IPS-18c (cell line): Measurements from ENCODE around the gene OR2D3.
"Not testable (repeated sequence)": the region's sequence is repeated elsewhere in the genome, so short reads cannot be mapped to it uniquely, and the experiment has no call there.

ENCODE experiments used
- H3K4me3 ChIP-seq: 2 replicates; pipeline ENCODE4 v1.7.0; 2013; ENCODE audit warnings: low read depth, mild to moderate bottlenecking, low read length, moderate library complexity; ENCODE audit not compliant: insufficient read depth
- H3K9me3 ChIP-seq: one replicate; pipeline ENCODE4 v1.6.1; 2013; ENCODE audit warnings: mild to moderate bottlenecking, low read length, moderate library complexity; ENCODE audit not compliant: control insufficient read depth, insufficient read depth

Gene OR2D3

GRCh38 chr11:6925007-6925577 lies 4.3 kb downstream of the OR2D3 start:
- Histone ChIP-seq H3K9me3 (no peaks in the 10 kb centered on the region), H3K4me3 (no peak overlapping the region)

DNA sequence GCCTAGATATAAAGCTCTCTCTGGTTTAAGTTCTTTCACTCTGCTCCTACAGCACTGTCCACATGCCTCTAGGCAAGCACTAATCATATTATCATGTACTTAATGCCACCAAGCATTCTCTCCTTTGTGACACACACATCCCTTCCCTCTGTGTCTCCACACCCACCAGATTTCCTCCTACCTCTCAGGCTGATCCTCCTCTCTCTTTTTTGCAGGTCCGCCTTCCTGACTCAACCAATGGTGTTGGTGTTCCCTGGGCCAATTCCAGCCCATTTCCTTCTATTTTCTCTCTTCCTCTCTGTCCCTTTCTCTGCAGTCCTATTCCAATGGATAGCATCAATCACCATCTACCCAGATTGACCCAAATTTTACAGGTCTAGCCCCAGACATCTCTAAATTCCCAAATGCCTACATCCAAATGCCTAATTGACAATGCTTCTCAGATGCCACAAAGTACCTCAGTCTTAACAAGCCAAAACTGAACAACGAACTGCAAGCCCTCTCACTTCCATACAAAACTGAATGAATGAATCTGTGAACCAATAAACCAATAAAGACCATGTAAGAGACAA lies 4.9 kb downstream of the OR2D3 start:
- H3K9me3 ChIP-seq, result no peaks in the 10 kb centered on the region
- peak overlapping the region; percentile 97 for H3K4me3 ChIP-seq

GRCh38 chr11:6926208-6927029 lies 5.6 kb downstream of the OR2D3 start, which contains the start of gene ZNF215:
ZNF215 (plus strand) TSS chr11:6926426; CDS start chr11:6932273, 5,847 bp downstream.
- Histone ChIP-seq H3K4me3 (peak within 1 kb of the TSS; percentile 97), H3K9me3 (no peaks in the 10 kb centered on the region)

DNA sequence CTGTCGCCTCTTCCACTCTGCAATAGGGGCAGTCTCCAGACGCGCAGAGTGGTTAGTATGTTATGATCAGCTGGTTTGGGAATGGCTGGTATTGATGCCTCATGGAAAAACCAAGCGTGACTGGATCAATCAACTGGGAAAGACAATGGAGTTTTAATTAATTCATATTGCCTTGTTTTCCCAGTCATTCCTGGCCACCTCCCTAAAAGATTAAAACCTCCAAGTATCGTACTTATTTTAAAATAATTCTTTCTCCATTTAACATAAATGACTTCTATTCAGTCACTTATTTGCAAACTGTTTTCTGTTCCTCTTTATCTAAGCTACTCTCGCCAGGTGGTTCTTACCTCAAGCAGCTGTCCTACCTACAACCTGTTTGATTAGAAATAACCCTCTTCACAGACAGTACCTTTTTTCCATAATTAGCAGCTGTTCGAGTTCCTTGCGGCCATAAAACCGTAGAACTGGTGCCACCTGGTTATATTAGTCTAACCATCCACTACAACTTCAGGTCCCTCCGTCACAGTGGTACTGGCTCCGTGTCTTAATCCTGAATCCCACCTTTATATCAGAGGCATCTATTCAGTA lies 6.3 kb downstream of the OR2D3 start:
- no peaks in the 10 kb centered on the region for H3K9me3 ChIP-seq
- peak overlapping the region; percentile 97 for H3K4me3 ChIP-seq

GRCh38 chr11:6928916-6929315 lies 8.1 kb downstream of the OR2D3 start:
- H3K9me3 ChIP-seq, result no peaks in the 10 kb centered on the region
- no peak overlapping the region for H3K4me3 ChIP-seq

- H3K4me3 ChIP-seq, result no peak overlapping the region
These were observed 10.4 kb downstream of the OR2D3 start for GRCh38 chr11:6931146-6931713.

DNA sequence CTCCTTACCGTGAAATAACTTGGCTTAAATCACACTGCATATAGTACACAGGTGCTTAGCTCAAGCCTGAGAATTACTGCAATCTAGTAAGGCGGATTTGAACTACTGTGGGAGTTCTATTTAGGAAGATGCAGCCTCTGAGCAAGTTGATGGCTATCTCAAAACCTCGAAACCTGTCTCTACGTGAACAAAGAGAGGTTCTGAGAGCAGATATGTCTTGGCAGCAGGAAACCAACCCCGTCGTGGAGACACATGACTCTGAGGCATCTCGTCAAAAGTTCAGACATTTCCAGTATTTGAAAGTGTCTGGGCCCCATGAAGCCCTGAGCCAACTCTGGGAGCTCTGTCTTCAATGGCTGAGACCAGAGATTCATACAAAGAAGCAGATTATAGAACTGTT lies 11.3 kb downstream of the OR2D3 start:
- Histone ChIP-seq H3K4me3 (no peak overlapping the region), H3K9me3 (no peaks in the 10 kb centered on the region)

More at GRCh38 chr11:6931146-6931713, 10.4 kb downstream of the OR2D3 start:
- H3K9me3 ChIP-seq, result no peaks in the 10 kb centered on the region

DNA sequence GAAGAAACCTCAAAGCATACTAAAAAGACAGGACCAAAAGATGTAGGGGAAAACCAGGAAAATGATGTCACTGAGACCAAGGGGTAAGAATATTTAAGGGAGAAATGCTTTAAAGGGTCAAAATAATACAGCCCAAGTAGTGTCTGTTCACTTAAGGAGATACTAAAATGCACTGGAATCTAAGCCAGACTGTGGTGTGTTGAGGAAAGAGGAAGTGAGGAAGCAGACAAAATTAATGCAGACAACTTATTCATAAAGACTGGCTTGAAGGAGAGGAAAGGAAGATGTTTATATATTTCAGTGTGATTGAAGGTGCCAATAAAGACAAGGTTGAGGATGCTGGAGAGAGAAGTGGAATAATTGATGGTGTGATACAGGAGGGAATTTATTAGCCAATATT lies 21.2 kb downstream of the OR2D3 start:
- Histone ChIP-seq H3K9me3 (no peaks in the 10 kb centered on the region), H3K4me3 (no peak overlapping the region)

DNA sequence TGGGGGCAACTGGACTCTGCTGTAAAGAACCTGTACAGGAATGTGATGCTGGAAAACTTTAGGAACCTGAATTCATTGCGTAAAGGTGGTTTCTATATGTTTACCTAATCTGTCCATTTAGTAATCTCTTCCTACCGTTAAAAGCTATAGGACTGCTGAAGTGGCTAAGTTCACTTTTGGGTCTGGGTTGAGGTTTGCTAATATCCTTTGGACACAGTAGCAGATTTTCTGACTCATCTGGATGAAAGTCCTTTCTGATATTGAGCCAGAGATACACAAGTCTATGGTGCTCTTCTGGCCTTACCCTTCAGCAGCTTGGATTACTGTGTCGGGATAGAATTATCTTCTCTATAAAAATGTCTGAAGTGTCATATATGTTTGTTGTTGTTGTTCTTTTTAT lies 22.3 kb downstream of the OR2D3 start:
- no peak overlapping the region for H3K4me3 ChIP-seq
- H3K9me3 ChIP-seq, result no peaks in the 10 kb centered on the region

DNA sequence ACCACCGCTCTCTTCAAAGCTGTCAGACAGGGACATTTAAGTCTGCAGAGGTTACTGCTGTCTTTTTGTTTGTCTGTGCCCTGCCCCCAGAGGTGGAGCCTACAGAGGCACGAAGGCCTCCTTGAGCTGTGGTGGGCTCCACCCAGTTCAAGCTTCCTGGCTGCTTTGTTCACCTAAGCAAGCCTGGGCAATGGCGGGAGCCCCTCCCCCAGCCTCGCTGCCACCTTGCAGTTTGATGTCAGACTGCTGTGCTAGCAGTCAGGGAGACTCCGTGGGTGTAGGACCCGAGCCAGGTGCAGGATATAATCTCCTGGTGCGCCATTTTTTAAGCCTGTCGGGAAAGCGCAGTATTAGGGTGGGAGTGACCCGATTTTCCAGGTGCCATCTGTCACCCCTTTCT lies 33.4 kb downstream of the OR2D3 start:
- H3K9me3 ChIP-seq, H3K4me3 ChIP-seq: not testable (repeated sequence)

DNA sequence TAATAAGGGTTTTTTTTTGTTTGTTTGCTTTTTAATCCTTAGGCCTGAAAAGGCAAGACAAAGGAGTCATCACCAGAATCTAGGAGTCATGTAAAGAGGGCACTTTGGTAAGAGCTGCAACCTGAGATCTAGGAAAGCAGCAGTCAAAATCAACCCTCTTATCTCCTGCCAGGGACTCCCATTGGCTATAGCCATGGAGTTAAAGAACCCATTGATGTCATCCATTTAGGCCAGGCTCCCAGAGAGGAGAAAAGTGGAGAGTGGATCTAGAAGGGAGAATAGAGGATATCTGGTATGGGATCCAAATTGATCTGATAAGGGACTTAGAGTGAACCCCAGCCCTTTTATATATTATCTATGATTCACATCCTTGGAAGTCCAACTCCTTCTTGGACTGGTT lies 41.3 kb downstream of the OR2D3 start:
- no peak overlapping the region for H3K4me3 ChIP-seq
- H3K9me3 ChIP-seq, result no peaks in the 10 kb centered on the region

GRCh38 chr11:6962673-6963072 lies 41.9 kb downstream of the OR2D3 start:
- Histone ChIP-seq H3K4me3 (no peak overlapping the region), H3K9me3 (no peaks in the 10 kb centered on the region)

GRCh38 chr11:6968816-6969215 lies 48.0 kb downstream of the OR2D3 start:
- H3K9me3 ChIP-seq, result no peaks in the 10 kb centered on the region
- H3K4me3 ChIP-seq, result no peak overlapping the region

GRCh38 chr11:6969854-6970253 lies 49.1 kb downstream of the OR2D3 start:
- not testable (repeated sequence) for H3K4me3 ChIP-seq, H3K9me3 ChIP-seq
